ENCODE data around the gene MESP2. TPM values are rescaled to one million over a fixed set of nuclear protein-coding genes. Genes with fewer than 3 reads are reported as not detected.

The MESP2 gene
- 0.43 and 1.4 TPM in 2 replicates for total RNA-seq (2014; rRNA removed; shearing (Covaris generic); ENCODE audit: low replicate concordance)

GRCh38 chr15:89776274-89777072 lies at the start of gene MESP2:
MESP2 (plus strand) TSS chr15:89776332; CDS start chr15:89776358, 26 bp downstream.
- peak; percentile 78 for DNase-seq (ENCODE audit: low read depth)
- in situ Hi-C loops (cut with HindIII; ENCODE audit: low pct_unique_long_range_greater_than_20kb, low sequenced_read_pairs) = loop anchor here (10.0 kb wide), 1 partner anchor 98 kb away; no protein-coding TSS in a partner anchor

GRCh38 chr15:89728254-89728653 lies 47.9 kb upstream of the MESP2 start:
- in situ Hi-C loops (cut with HindIII; ENCODE audit: low pct_unique_long_range_greater_than_20kb, low sequenced_read_pairs) = no loop called here
- no peak for DNase-seq (ENCODE audit: low read depth)

- no peak for DNase-seq (ENCODE audit: low read depth)
- in situ Hi-C loops (cut with HindIII; ENCODE audit: low pct_unique_long_range_greater_than_20kb, low sequenced_read_pairs) = no loop called here
Measured at GRCh38 chr15:89731275-89731674, 44.9 kb upstream of the MESP2 start.

GRCh38 chr15:89732451-89733172 lies 43.5 kb upstream of the MESP2 start:
- in situ Hi-C loops (cut with HindIII; ENCODE audit: low pct_unique_long_range_greater_than_20kb, low sequenced_read_pairs) = no loop called here

GRCh38 chr15:89735773-89736172 lies 40.4 kb upstream of the MESP2 start:
- DNase-seq (ENCODE audit: low read depth) = no peak
- in situ Hi-C loops (cut with HindIII; ENCODE audit: low pct_unique_long_range_greater_than_20kb, low sequenced_read_pairs) = no loop called here

More at GRCh38 chr15:89732451-89733172, 43.5 kb upstream of the MESP2 start:
- no peak for DNase-seq (ENCODE audit: low read depth)

- in situ Hi-C loops (cut with HindIII; ENCODE audit: low pct_unique_long_range_greater_than_20kb, low sequenced_read_pairs) = no loop called here
- peak; percentile 60 for DNase-seq (ENCODE audit: low read depth)
Measured at GRCh38 chr15:89740137-89740536, 36.0 kb upstream of the MESP2 start.

- DNase-seq (ENCODE audit: low read depth) = no peak
- in situ Hi-C loops (cut with HindIII; ENCODE audit: low pct_unique_long_range_greater_than_20kb, low sequenced_read_pairs) = no loop called here
Measured at GRCh38 chr15:89743011-89743410, 33.1 kb upstream of the MESP2 start.

- DNase-seq (ENCODE audit: low read depth) = no peak
- in situ Hi-C loops (cut with HindIII; ENCODE audit: low pct_unique_long_range_greater_than_20kb, low sequenced_read_pairs) = no loop called here
Measured at GRCh38 chr15:89743594-89743993, 32.5 kb upstream of the MESP2 start.

- no peak for DNase-seq (ENCODE audit: low read depth)
- in situ Hi-C loops (cut with HindIII; ENCODE audit: low pct_unique_long_range_greater_than_20kb, low sequenced_read_pairs) = no loop called here
Measured at GRCh38 chr15:89745131-89745530, 31.0 kb upstream of the MESP2 start.

- in situ Hi-C loops (cut with HindIII; ENCODE audit: low pct_unique_long_range_greater_than_20kb, low sequenced_read_pairs) = no loop called here
- DNase-seq (ENCODE audit: low read depth) = no peak
Measured at GRCh38 chr15:89745768-89746167, 30.4 kb upstream of the MESP2 start.

- no peak for DNase-seq (ENCODE audit: low read depth)
- in situ Hi-C loops (cut with HindIII; ENCODE audit: low pct_unique_long_range_greater_than_20kb, low sequenced_read_pairs) = no loop called here
Measured at GRCh38 chr15:89746386-89746780, 29.7 kb upstream of the MESP2 start.

- in situ Hi-C loops (cut with HindIII; ENCODE audit: low pct_unique_long_range_greater_than_20kb, low sequenced_read_pairs) = no loop called here
- DNase-seq (ENCODE audit: low read depth) = no peak
Measured at GRCh38 chr15:89747708-89748682, 28.1 kb upstream of the MESP2 start.

- in situ Hi-C loops (cut with HindIII; ENCODE audit: low pct_unique_long_range_greater_than_20kb, low sequenced_read_pairs) = no loop called here
- DNase-seq (ENCODE audit: low read depth) = no peak
Measured at GRCh38 chr15:89749054-89749453, 27.1 kb upstream of the MESP2 start.

- in situ Hi-C loops (cut with HindIII; ENCODE audit: low pct_unique_long_range_greater_than_20kb, low sequenced_read_pairs) = no loop called here
- DNase-seq (ENCODE audit: low read depth) = no peak
Measured at GRCh38 chr15:89749526-89749925, 26.6 kb upstream of the MESP2 start.

GRCh38 chr15:89749951-89750559 lies 26.1 kb upstream of the MESP2 start:
- DNase-seq (ENCODE audit: low read depth) = no peak
- in situ Hi-C loops (cut with HindIII; ENCODE audit: low pct_unique_long_range_greater_than_20kb, low sequenced_read_pairs) = no loop called here

- in situ Hi-C loops (cut with HindIII; ENCODE audit: low pct_unique_long_range_greater_than_20kb, low sequenced_read_pairs) = no loop called here
- DNase-seq (ENCODE audit: low read depth) = peak; percentile 85
Measured at GRCh38 chr15:89750560-89751542, 25.3 kb upstream of the MESP2 start, which contains the start of gene MESP1. MESP1 (minus strand) TSS chr15:89751249; CDS start chr15:89751231, 18 bp downstream.

- in situ Hi-C loops (cut with HindIII; ENCODE audit: low pct_unique_long_range_greater_than_20kb, low sequenced_read_pairs) = no loop called here
- no peak for DNase-seq (ENCODE audit: low read depth)
Measured at GRCh38 chr15:89751748-89752147, 24.4 kb upstream of the MESP2 start.
